NCI-H2227 treated with DMSO at 0.1 percent for 48 hours (cell line): ENCODE results near the gene MYL2.

Experiments used
- DNase-seq: peaks from one replicate; lab custom pipeline; 2025; lab: John Stamatoyannopoulos, UW

MYL2 gene

GRCh38 chr12:110930348-110931314 lies 10.3 kb upstream of the MYL2 start:
- no peak for DNase-seq

- DNase-seq: no peak
Observed at GRCh38 chr12:110929818-110930217, 9.4 kb upstream of the MYL2 start.

GRCh38 chr12:110928700-110929099 lies 8.3 kb upstream of the MYL2 start:
- DNase-seq: no peak

GRCh38 chr12:110927546-110927945 lies 7.2 kb upstream of the MYL2 start:
- DNase-seq: no peak

GRCh38 chr12:110923692-110924334 lies 3.4 kb upstream of the MYL2 start:
- DNase-seq: no peak

GRCh38 chr12:110923192-110923591 lies 2.8 kb upstream of the MYL2 start:
- DNase-seq: no peak

GRCh38 chr12:110922652-110923051 lies 2.3 kb upstream of the MYL2 start:
- no peak for DNase-seq

GRCh38 chr12:110921262-110921661 lies 883 bp upstream of the MYL2 start:
- no peak for DNase-seq

- DNase-seq: no peak
Observed at GRCh38 chr12:110919720-110920119, 659 bp downstream of the MYL2 start.

- DNase-seq: no peak
Observed at GRCh38 chr12:110917961-110918360, 2.4 kb downstream of the MYL2 start.

- DNase-seq: no peak
Observed at GRCh38 chr12:110917467-110917866, 2.9 kb downstream of the MYL2 start.

- no peak for DNase-seq
Observed at GRCh38 chr12:110916295-110916875, 4.0 kb downstream of the MYL2 start.

GRCh38 chr12:110913119-110914056 lies 7.0 kb downstream of the MYL2 start:
- no peak for DNase-seq

GRCh38 chr12:110912263-110912662 lies 8.1 kb downstream of the MYL2 start:
- DNase-seq: no peak

- no peak for DNase-seq
Observed at GRCh38 chr12:110908377-110909152, 11.8 kb downstream of the MYL2 start.

GRCh38 chr12:110907583-110907982 lies 12.8 kb downstream of the MYL2 start:
- no peak for DNase-seq

- DNase-seq: no peak
Observed at GRCh38 chr12:110906985-110907384, 13.4 kb downstream of the MYL2 start.

GRCh38 chr12:110906516-110906915 lies 13.9 kb downstream of the MYL2 start:
- DNase-seq: no peak

- DNase-seq: no peak
Observed at GRCh38 chr12:110906083-110906482, 14.3 kb downstream of the MYL2 start.

- no peak for DNase-seq
Observed at GRCh38 chr12:110903511-110903910, 16.9 kb downstream of the MYL2 start.

- DNase-seq: no peak
Observed at GRCh38 chr12:110901401-110901800, 19.0 kb downstream of the MYL2 start.
